ENCODE results near the gene CAMK2D.

GRCh38 chr4:113566015-113566795 lies 195.3 kb downstream of the CAMK2D start:
- TF ChIP-seq POLR2A (IDR thresholded peaks at IDR 0.05; ENCODE audit: low read length), result no peak
- TF ChIP-seq GATA1 (IDR thresholded peaks at IDR 0.05; ENCODE audit: low read depth, low read length), result no peak

All from erythroblast (primary cell).